Neural cell (in vitro differentiated cells): ENCODE results near the gene SEPTIN2. TPM values are rescaled to one million over a fixed set of nuclear protein-coding genes. Genes with fewer than 3 reads are reported as not detected.

ENCODE experiments used
- H2AFZ ChIP-seq: fragments of 200-600, 300-800 bp; sonication (generic), shearing (Covaris generic); 2 replicates; pipeline ENCODE4 v1.6.0; 2014; ENCODE audit warnings: low read depth, mild to moderate bottlenecking, antibody characterized with exemption, low read length, moderate library complexity
- H3F3A ChIP-seq: fragments of 200-600 bp; shearing (Covaris generic); 2 replicates; pipeline ENCODE4 v1.6.1; 2016; ENCODE audit warnings: mild to moderate bottlenecking, moderate library complexity, mixed read lengths, antibody characterized with exemption, low read length; ENCODE audit not compliant: insufficient read depth, poor library complexity, severe bottlenecking
- H3K27ac ChIP-seq: fragments of 200-600, 300-800 bp; sonication (generic), shearing (Covaris generic); 2 replicates; pipeline ENCODE4 v1.5.1; 2014; ENCODE audit warnings: mild to moderate bottlenecking, low read length, moderate library complexity
- H3K27me3 ChIP-seq: fragments of 300-800, 200-600 bp; sonication (generic), shearing (Covaris generic); 2 replicates; pipeline ENCODE4 v1.6.0; 2014; ENCODE audit warnings: mild to moderate bottlenecking, low read depth, low read length, moderate library complexity; ENCODE audit not compliant: insufficient read depth
- H3K36me3 ChIP-seq: fragments of 300-800, 200-600 bp; sonication (generic), shearing (Covaris generic); 2 replicates; pipeline ENCODE4 v1.5.1; 2014; ENCODE audit warnings: mild to moderate bottlenecking, antibody characterized with exemption, low read length, moderate library complexity; ENCODE audit not compliant: insufficient read depth
- H3K4me2 ChIP-seq: fragments of 300-800, 200-600 bp; sonication (generic), shearing (Covaris generic); 2 replicates; pipeline ENCODE4 v1.6.0; 2014; ENCODE audit warnings: mild to moderate bottlenecking, low read length
- H3K4me3 ChIP-seq: fragments of 300-800, 200-600 bp; sonication (generic), shearing (Covaris generic); 2 replicates; pipeline ENCODE4 v1.5.1; 2014; ENCODE audit warnings: mild to moderate bottlenecking, low read length, moderate library complexity
- H3K79me2 ChIP-seq: fragments of 200-600 bp; shearing (Covaris generic); replicated peaks from 2 replicates; pipeline ENCODE4 v1.6.0; 2014; ENCODE audit warnings: mild to moderate bottlenecking, low read length, moderate library complexity; ENCODE audit not compliant: insufficient read depth
- H3K9ac ChIP-seq: fragments of 300-800, 200-600 bp; sonication (generic), shearing (Covaris generic); 2 replicates; pipeline ENCODE4 v1.6.1; 2016; ENCODE audit warnings: mild to moderate bottlenecking, low read length, mixed read lengths
- H3K9me2 ChIP-seq: fragments of 200-600 bp; shearing (Covaris generic); 2 replicates; pipeline ENCODE4 v1.6.1; 2016; ENCODE audit warnings: mild to moderate bottlenecking, low read length, mixed read lengths; ENCODE audit not compliant: insufficient read depth
- H3K9me3 ChIP-seq: fragments of 200-600, 300-800 bp; sonication (generic), shearing (Covaris generic); 2 replicates; pipeline ENCODE4 v1.6.1; 2016; ENCODE audit warnings: mild to moderate bottlenecking, mixed run types, low read length, moderate library complexity, mixed read lengths
- H4K20me1 ChIP-seq: fragments of 200-600 bp; shearing (Covaris generic); 2 replicates; pipeline ENCODE4 v1.6.1; 2016; ENCODE audit warnings: mild to moderate bottlenecking, mixed run types; ENCODE audit not compliant: insufficient read depth
- EP300 ChIP-seq: fragments of 450-650 bp; conservative IDR thresholded peaks from 2 replicates; pipeline ENCODE4 v1.6.1; 2014; ENCODE audit warnings: antibody characterized with exemption, mild to moderate bottlenecking, moderate library complexity; ENCODE audit not compliant: poor library complexity, severe bottlenecking
- EZH2 ChIP-seq: fragments of 200-600, 300-800 bp; shearing (Covaris generic), sonication (generic); IDR thresholded peaks from 2 replicates; pipeline ENCODE4 v1.6.1; 2014; ENCODE audit warnings: antibody characterized with exemption, low read length, borderline replicate concordance, mild to moderate bottlenecking; ENCODE audit not compliant: insufficient read depth, poor library complexity, severe bottlenecking
- MXI1 ChIP-seq: fragments of 450-650 bp; conservative IDR thresholded peaks from 2 replicates; pipeline ENCODE4 v1.6.1; 2014; ENCODE audit warnings: antibody characterized with exemption, mild to moderate bottlenecking; ENCODE audit not compliant: poor library complexity, severe bottlenecking
- POLR2AphosphoS5 ChIP-seq: IDR thresholded peaks from 2 replicates; pipeline ENCODE4 v1.6.1; 2012
- RAD21 ChIP-seq: fragments of 450-650 bp; conservative IDR thresholded peaks from 2 replicates; pipeline ENCODE4 v1.6.1; 2014; ENCODE audit warnings: antibody characterized with exemption, mild to moderate bottlenecking, moderate library complexity
- SMC3 ChIP-seq: fragments of 450-650 bp; conservative IDR thresholded peaks from 2 replicates; pipeline ENCODE4 v1.6.1; 2014; ENCODE audit warnings: antibody characterized with exemption, mild to moderate bottlenecking, moderate library complexity; ENCODE audit not compliant: poor library complexity
- TAF1 ChIP-seq: IDR thresholded peaks from 2 replicates; pipeline ENCODE4 v1.6.1; 2012; ENCODE audit warnings: low read depth
- polyA plus RNA-seq: library from polyadenylated mRNA; depleted of rRNA; stranded (reverse); fragments of >200 nt; gene quantifications from 2 replicates; pipeline ENCODE4 v1.2.3, GENCODE V29; 2014
- TF ChIP-seq, protein P1 (sequence below): IDR thresholded peaks from 2 replicates; pipeline ENCODE4 v1.6.1; 2012; ENCODE audit warnings: borderline replicate concordance
- TF ChIP-seq, protein P2 (sequence below): fragments of 450-650 bp; IDR thresholded peaks from 2 replicates; pipeline ENCODE4 v1.5.1; 2014; ENCODE audit warnings: antibody characterized with exemption, mild to moderate bottlenecking, moderate library complexity; ENCODE audit not compliant: poor library complexity, severe bottlenecking

Gene SEPTIN2
- polyA plus RNA-seq, 1 donor from 2014 or later: 467 TPM

DNA sequence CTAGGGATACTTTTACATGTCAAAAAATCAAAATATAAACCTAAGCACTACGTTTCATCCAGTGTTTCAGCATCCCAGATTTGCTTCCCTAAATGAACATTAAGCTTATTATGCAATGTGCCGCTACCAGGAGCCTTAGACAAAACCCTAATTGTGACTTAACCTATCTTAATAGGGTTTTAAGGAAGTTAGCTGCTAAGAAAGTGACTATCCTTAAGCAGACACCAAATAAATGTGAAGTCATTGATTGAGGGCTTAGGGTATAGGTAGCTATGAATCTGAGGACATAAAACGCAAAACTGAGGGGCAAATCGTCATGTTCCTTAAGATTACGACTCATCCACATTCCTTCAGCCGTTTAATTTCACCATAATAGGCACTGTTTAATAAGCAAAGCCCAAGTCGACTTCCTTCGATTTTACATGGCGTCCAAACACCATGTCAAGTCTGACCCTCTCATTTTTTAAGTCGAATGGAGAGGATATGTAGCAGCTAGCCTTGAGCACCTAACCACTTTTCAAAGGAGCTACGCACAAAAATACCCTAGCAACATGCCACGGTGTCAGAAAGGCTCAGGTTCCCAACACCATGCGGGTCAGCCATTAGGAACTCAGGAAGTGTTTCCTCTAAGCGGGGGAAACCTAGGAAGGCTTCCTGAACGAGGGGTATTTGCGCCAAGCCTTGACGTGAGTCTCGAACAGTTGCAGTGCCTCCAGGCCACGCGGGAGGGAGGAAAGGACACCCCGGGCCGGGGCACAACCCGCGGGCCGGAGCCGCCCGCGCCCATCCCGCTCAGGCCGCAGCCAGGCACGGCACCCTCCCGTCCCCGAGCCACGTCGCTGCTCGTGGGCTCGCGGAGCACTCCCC lies 1.3 kb upstream of the SEPTIN2 start:
- H3K36me3 ChIP-seq: no peaks in the 10 kb centered on the region
- TF ChIP-seq EP300 (no peak), TAF1 (no peak), MXI1 (peak; percentile 73)
- TF ChIP-seq, protein P1, sequence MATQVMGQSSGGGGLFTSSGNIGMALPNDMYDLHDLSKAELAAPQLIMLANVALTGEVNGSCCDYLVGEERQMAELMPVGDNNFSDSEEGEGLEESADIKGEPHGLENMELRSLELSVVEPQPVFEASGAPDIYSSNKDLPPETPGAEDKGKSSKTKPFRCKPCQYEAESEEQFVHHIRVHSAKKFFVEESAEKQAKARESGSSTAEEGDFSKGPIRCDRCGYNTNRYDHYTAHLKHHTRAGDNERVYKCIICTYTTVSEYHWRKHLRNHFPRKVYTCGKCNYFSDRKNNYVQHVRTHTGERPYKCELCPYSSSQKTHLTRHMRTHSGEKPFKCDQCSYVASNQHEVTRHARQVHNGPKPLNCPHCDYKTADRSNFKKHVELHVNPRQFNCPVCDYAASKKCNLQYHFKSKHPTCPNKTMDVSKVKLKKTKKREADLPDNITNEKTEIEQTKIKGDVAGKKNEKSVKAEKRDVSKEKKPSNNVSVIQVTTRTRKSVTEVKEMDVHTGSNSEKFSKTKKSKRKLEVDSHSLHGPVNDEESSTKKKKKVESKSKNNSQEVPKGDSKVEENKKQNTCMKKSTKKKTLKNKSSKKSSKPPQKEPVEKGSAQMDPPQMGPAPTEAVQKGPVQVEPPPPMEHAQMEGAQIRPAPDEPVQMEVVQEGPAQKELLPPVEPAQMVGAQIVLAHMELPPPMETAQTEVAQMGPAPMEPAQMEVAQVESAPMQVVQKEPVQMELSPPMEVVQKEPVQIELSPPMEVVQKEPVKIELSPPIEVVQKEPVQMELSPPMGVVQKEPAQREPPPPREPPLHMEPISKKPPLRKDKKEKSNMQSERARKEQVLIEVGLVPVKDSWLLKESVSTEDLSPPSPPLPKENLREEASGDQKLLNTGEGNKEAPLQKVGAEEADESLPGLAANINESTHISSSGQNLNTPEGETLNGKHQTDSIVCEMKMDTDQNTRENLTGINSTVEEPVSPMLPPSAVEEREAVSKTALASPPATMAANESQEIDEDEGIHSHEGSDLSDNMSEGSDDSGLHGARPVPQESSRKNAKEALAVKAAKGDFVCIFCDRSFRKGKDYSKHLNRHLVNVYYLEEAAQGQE: no peak
- H3K9ac ChIP-seq: peak overlapping the region; percentile 90
- H4K20me1 ChIP-seq: no peaks in the 10 kb centered on the region
- H3K9me3 ChIP-seq: no peaks in the 10 kb centered on the region
- H3K27ac ChIP-seq: peak overlapping the region; percentile 96
- no peaks in the 10 kb centered on the region for H3K27me3 ChIP-seq
- H3F3A ChIP-seq: no peaks in the 10 kb centered on the region
- peak overlapping the region; percentile 83 for H2AFZ ChIP-seq
- H3K79me2 ChIP-seq: peaks cover 61% of the 10 kb centered on the region
- H3K9me2 ChIP-seq: no peaks in the 10 kb centered on the region
- peak overlapping the region; percentile 90 for H3K4me2 ChIP-seq
- H3K4me3 ChIP-seq: peak overlapping the region; percentile 94

DNA sequence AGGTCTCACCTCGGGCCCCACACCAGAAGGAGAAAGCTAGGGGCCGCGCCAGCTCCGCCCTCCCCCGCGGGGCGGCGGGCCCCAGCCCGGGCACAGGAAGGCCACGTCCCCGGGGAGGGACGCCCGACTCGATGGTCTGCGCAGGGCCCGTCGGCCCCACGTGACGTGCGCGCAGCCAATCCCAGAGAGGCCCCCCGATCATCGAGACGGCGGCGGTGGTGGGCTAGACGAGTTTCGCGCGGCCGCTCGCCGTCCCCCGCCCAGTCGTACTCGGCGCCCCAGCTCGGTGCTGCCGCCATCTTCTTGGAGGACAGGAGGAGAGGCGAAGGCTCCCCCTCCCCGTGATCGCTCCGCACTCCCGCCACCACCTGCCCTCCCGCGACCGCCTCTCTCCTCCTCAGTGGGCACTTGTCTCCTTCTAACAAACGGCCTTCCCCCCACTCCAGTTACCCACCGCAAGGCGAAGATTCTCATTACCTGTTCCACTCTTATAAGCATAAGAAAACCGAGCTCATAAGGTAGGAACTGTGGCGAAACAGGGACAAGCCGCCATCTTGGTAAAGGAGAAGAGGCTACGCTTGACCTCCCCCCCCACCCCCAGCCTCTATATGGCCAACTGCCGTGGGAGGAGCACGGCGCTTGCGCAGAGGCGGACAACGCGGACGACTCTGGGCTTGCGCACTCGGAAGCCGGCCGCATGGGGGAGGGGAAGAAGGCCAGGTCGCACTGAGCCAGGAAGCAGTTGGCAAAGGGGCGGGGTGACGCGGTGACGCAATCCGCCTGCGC lies 439 bp upstream of the SEPTIN2 start, which contains the start of gene HDLBP:
TSS of gene HDLBP (minus strand) at position 580 of the 786 bp plus-strand sequence. CDS start 48,803 bp downstream, outside the sequence.
- Histone ChIP-seq H3K79me2 (peaks cover 70% of the 10 kb centered on the region), H3K36me3 (no peaks in the 10 kb centered on the region), H3K9me3 (no peaks in the 10 kb centered on the region), H2AFZ (peak within 1 kb of the TSS; percentile 83), H3K4me2 (peak within 1 kb of the TSS; percentile 91), H3K27ac (peak within 1 kb of the TSS; percentile 96), H3K9ac (peak within 1 kb of the TSS; percentile 94), H3K27me3 (no peaks in the 10 kb centered on the region), H3K9me2 (no peaks in the 10 kb centered on the region), H3K4me3 (peak within 1 kb of the TSS; percentile 94), H4K20me1 (no peaks in the 10 kb centered on the region), H3F3A (no peaks in the 10 kb centered on the region)
- TF ChIP-seq EP300 (no peak), TAF1 (peak; percentile 86), EZH2 (no peak), SMC3 (no peak), POLR2AphosphoS5 (peak; percentile 92), MXI1 (peak; percentile 28), RAD21 (no peak)
- TF ChIP-seq, protein P1: peak; percentile 39
- TF ChIP-seq, protein P2, sequence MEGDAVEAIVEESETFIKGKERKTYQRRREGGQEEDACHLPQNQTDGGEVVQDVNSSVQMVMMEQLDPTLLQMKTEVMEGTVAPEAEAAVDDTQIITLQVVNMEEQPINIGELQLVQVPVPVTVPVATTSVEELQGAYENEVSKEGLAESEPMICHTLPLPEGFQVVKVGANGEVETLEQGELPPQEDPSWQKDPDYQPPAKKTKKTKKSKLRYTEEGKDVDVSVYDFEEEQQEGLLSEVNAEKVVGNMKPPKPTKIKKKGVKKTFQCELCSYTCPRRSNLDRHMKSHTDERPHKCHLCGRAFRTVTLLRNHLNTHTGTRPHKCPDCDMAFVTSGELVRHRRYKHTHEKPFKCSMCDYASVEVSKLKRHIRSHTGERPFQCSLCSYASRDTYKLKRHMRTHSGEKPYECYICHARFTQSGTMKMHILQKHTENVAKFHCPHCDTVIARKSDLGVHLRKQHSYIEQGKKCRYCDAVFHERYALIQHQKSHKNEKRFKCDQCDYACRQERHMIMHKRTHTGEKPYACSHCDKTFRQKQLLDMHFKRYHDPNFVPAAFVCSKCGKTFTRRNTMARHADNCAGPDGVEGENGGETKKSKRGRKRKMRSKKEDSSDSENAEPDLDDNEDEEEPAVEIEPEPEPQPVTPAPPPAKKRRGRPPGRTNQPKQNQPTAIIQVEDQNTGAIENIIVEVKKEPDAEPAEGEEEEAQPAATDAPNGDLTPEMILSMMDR: peak; percentile 97
